ENCODE results near the gene GAS7.
"Not testable (repeated sequence)": the region's sequence is repeated elsewhere in the genome, so short reads cannot be mapped to it uniquely, and the experiment has no call there.

The GAS7 gene

GRCh38 chr17:10010752-10011151 lies 187.7 kb downstream of the GAS7 start:
- no peak for DNase-seq

- DNase-seq = no peak
These were observed 194.7 kb downstream of the GAS7 start for GRCh38 chr17:10003705-10004104.

GRCh38 chr17:10002567-10003360 lies 195.6 kb downstream of the GAS7 start:
- DNase-seq = not testable (repeated sequence)

GRCh38 chr17:10001306-10001873 lies 197.0 kb downstream of the GAS7 start:
- no peak for DNase-seq

- no peak for DNase-seq
These were observed 198.3 kb downstream of the GAS7 start for GRCh38 chr17:9999919-10000695.

GRCh38 chr17:9998060-9998459 lies 200.3 kb downstream of the GAS7 start:
- DNase-seq = no peak

GRCh38 chr17:9994761-9995160 lies 203.6 kb downstream of the GAS7 start:
- DNase-seq = no peak

GRCh38 chr17:9991796-9992195 lies 206.6 kb downstream of the GAS7 start:
- DNase-seq = no peak

- no peak for DNase-seq
These were observed 207.1 kb downstream of the GAS7 start for GRCh38 chr17:9991351-9991750.

GRCh38 chr17:9987779-9988585 lies 210.4 kb downstream of the GAS7 start:
- no peak for DNase-seq

- DNase-seq = no peak
These were observed 211.5 kb downstream of the GAS7 start for GRCh38 chr17:9986754-9987382.

- DNase-seq = no peak
These were observed 212.8 kb downstream of the GAS7 start for GRCh38 chr17:9985646-9986045.

GRCh38 chr17:9984768-9985167 lies 213.6 kb downstream of the GAS7 start:
- no peak for DNase-seq

- DNase-seq = no peak
These were observed 216.2 kb downstream of the GAS7 start for GRCh38 chr17:9982159-9982558.

GRCh38 chr17:9981344-9981915 lies 217.0 kb downstream of the GAS7 start:
- DNase-seq = no peak

- DNase-seq = no peak
These were observed 218.9 kb downstream of the GAS7 start for GRCh38 chr17:9979463-9979995.

- no peak for DNase-seq
These were observed 221.2 kb downstream of the GAS7 start for GRCh38 chr17:9977180-9977575.

- no peak for DNase-seq
These were observed 221.9 kb downstream of the GAS7 start for GRCh38 chr17:9976283-9977179.

- DNase-seq = no peak
These were observed 223.7 kb downstream of the GAS7 start for GRCh38 chr17:9974448-9975381.

Data from activated CD4-positive, alpha-beta T cell treated with anti-CD3 and anti-CD28 coated beads, Interleukin-2, amount 50 U/mL, for 1 hour (primary cell).